Endodermal cell (in vitro differentiated cells): ENCODE data around the gene CAPN2. TPM values are rescaled to one million over a fixed set of nuclear protein-coding genes. Genes with fewer than 3 reads are reported as not detected.

Experiments
- DNase-seq: peaks from one replicate; pipeline ENCODE4 v3.0.0-alpha.2; 2017
- H3K27ac ChIP-seq: 2 replicates; pipeline ENCODE4 v1.5.1; 2013; ENCODE audit warnings: mild to moderate bottlenecking, low read depth, low read length, moderate library complexity
- H3K27me3 ChIP-seq: 2 replicates; pipeline ENCODE4 v1.6.1; 2013; ENCODE audit warnings: mild to moderate bottlenecking, low read length, moderate library complexity; ENCODE audit not compliant: insufficient read depth, control insufficient read depth, poor library complexity, severe bottlenecking
- H3K36me3 ChIP-seq: 2 replicates; pipeline ENCODE4 v1.7.0; 2013; ENCODE audit warnings: mild to moderate bottlenecking, low read length, moderate library complexity; ENCODE audit not compliant: control insufficient read depth, insufficient read depth
- H3K4me1 ChIP-seq: one replicate; pipeline ENCODE4 v1.7.0; 2013; ENCODE audit warnings: low read length; ENCODE audit not compliant: control insufficient read depth, insufficient read depth
- H3K4me3 ChIP-seq: 2 replicates; pipeline ENCODE4 v1.5.1; 2013; ENCODE audit warnings: mild to moderate bottlenecking, low read length, moderate library complexity
- H3K9ac ChIP-seq: 2 replicates; pipeline ENCODE4 v1.6.1; 2013; ENCODE audit warnings: mild to moderate bottlenecking, low read length, moderate library complexity; ENCODE audit not compliant: poor library complexity, severe bottlenecking; ENCODE audit errors: extremely low read depth
- H3K9me3 ChIP-seq: 2 replicates; pipeline ENCODE4 v1.6.1; 2013; ENCODE audit warnings: mild to moderate bottlenecking, low read length, moderate library complexity; ENCODE audit not compliant: control insufficient read depth
- H3K27ac Mint-ChIP-seq: 2 replicates; pipeline ENCODE4 v1.8.0; 2020; ENCODE audit warnings: mixed read lengths
- H3K27me3 Mint-ChIP-seq: 2 replicates; pipeline ENCODE4 v1.8.0; 2021; ENCODE audit warnings: mild to moderate bottlenecking, mixed read lengths; ENCODE audit not compliant: insufficient read depth
- H3K36me3 Mint-ChIP-seq: 2 replicates; pipeline ENCODE4 v1.8.0; 2020; ENCODE audit warnings: low read depth, mixed read lengths
- H3K4me1 Mint-ChIP-seq: 2 replicates; pipeline ENCODE4 v1.8.0; 2020; ENCODE audit warnings: mixed read lengths
- H3K4me3 Mint-ChIP-seq: 2 replicates; pipeline ENCODE4 v1.8.0; 2020; ENCODE audit warnings: mild to moderate bottlenecking, moderate library complexity, mixed read lengths
- H3K9me3 Mint-ChIP-seq: 2 replicates; pipeline ENCODE4 v1.8.0; 2020; ENCODE audit warnings: mild to moderate bottlenecking, mixed read lengths
- WGBS, 2 experiments: methylation state at CpG; one replicate each; pipeline versions ENCODE4 v1.1.5 to v1.1.7; 2013; ENCODE audit warnings: missing lambda C conversion rate in 2 of 2, mixed read lengths in 1 of 2; ENCODE audit not compliant: insufficient coverage in 1 of 2, insufficient read length in 1 of 2; 5-methylcytosine and 5-hydroxymethylcytosine counted together
- total RNA-seq, 2 donors: library from RNA; stranded (reverse); fragmentation: NEBNext Ultra II Directional in 1 of 2; extraction: Animal tissue kit (Norgen Biotek cat#: 25700) in 1 of 2; gene quantifications; 2 replicates in 1 of 2; 3 replicates in 1 of 2; pipeline ENCODE4 v1.2.1, GENCODE V29; 2021
- TF ChIP-seq, protein P1 (sequence below): fragments of 200-600 bp; sonication (generic); conservative IDR thresholded peaks from 2 replicates; pipeline ENCODE4 v1.5.0; 2021; ENCODE audit warnings: antibody characterized with exemption, mild to moderate bottlenecking

CAPN2 gene
- total RNA-seq, 2 donors from 2014 or later = 49.2 to 49.7 TPM

DNA sequence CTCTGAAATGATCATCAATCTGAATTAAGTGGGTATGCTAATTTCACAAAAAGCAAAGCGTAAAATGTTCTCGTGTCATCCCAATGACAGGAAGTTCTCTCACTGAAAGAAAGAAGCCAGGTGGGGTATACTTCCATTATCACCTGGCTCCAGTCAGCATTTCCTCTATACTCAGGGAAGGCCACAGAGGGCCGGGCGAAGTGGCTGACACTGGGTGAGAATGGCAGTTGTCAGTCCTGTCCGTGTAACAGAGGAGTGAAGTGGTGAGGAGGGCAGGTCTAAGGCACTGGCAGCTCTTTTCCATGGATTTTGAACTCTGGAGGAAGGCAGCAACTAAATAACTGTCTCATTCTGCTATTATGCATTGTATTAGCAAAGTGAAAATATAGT lies 60.4 kb downstream of the CAPN2 start:
- Histone ChIP-seq H3K4me1 (peaks cover 4% of the 10 kb centered on the region), H3K9ac (no peak overlapping the region), H3K9me3 (peaks cover 6% of the 10 kb centered on the region), H3K4me3 (no peak overlapping the region), H3K27ac (no peak overlapping the region), H3K27me3 (no peaks in the 10 kb centered on the region), H3K36me3 (peaks cover 74% of the 10 kb centered on the region)
- 83 to 96% methylated on average over 5 of the region's 5 CpGs for WGBS, 2 experiments
- peak; percentile 61 for DNase-seq
- peak overlapping the region; percentile 22 for H3K4me3 Mint-ChIP-seq
- peaks cover 4% of the 10 kb centered on the region for H3K9me3 Mint-ChIP-seq
- no peaks in the 10 kb centered on the region for H3K27me3 Mint-ChIP-seq
- TF ChIP-seq, protein P1, sequence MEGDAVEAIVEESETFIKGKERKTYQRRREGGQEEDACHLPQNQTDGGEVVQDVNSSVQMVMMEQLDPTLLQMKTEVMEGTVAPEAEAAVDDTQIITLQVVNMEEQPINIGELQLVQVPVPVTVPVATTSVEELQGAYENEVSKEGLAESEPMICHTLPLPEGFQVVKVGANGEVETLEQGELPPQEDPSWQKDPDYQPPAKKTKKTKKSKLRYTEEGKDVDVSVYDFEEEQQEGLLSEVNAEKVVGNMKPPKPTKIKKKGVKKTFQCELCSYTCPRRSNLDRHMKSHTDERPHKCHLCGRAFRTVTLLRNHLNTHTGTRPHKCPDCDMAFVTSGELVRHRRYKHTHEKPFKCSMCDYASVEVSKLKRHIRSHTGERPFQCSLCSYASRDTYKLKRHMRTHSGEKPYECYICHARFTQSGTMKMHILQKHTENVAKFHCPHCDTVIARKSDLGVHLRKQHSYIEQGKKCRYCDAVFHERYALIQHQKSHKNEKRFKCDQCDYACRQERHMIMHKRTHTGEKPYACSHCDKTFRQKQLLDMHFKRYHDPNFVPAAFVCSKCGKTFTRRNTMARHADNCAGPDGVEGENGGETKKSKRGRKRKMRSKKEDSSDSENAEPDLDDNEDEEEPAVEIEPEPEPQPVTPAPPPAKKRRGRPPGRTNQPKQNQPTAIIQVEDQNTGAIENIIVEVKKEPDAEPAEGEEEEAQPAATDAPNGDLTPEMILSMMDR = no peak
- peak overlapping the region; percentile 64 for H3K27ac Mint-ChIP-seq
- peaks cover 34% of the 10 kb centered on the region for H3K4me1 Mint-ChIP-seq
- peaks cover 65% of the 10 kb centered on the region for H3K36me3 Mint-ChIP-seq

DNA sequence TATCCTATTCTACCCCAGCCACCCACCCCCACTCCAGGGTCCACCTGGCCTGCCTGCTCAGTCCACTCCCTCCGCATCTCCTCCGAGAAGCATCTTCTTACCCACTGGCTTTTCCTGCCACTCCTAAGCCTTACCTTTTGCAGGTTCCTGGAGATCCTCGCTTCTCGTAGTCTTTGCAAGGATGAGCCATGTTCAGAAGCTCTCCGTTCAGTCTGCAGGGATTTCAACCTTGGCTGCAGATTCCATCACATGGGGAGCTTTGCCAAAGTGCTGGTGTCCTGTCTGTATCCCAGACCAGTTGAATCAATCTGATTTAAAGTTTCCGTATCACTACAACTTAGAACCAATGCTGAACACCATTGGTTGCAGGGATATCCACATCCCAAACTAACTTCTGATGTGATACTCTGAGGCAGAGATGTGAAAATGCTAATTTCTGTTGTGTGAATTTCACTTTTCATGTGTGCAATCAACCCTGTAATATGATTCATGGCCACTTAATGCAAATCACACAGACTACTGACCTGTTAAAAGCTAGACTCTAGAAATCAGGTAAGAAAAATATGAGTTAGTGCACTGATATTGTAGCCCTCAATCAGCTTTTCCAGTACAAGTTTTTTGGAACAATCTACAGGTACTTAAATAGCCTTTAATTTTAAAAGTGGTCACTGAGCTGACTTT lies 61.9 kb downstream of the CAPN2 start:
- Histone ChIP-seq H3K27ac (no peak overlapping the region), H3K4me1 (peaks cover 4% of the 10 kb centered on the region), H3K9me3 (no peaks in the 10 kb centered on the region), H3K36me3 (peaks cover 84% of the 10 kb centered on the region), H3K27me3 (no peaks in the 10 kb centered on the region), H3K9ac (no peak overlapping the region), H3K4me3 (no peak overlapping the region)
- peak; percentile 17 for DNase-seq
- Mint-ChIP-seq H3K36me3 (peaks cover 70% of the 10 kb centered on the region), H3K4me3 (no peak overlapping the region), H3K9me3 (no peaks in the 10 kb centered on the region), H3K27me3 (no peaks in the 10 kb centered on the region), H3K27ac (no peak overlapping the region), H3K4me1 (peaks cover 34% of the 10 kb centered on the region)
- WGBS, 2 experiments = 96 to 98% methylated on average over 5 to 6 of the region's 6 CpGs
- TF ChIP-seq, protein P1 = no peak

DNA sequence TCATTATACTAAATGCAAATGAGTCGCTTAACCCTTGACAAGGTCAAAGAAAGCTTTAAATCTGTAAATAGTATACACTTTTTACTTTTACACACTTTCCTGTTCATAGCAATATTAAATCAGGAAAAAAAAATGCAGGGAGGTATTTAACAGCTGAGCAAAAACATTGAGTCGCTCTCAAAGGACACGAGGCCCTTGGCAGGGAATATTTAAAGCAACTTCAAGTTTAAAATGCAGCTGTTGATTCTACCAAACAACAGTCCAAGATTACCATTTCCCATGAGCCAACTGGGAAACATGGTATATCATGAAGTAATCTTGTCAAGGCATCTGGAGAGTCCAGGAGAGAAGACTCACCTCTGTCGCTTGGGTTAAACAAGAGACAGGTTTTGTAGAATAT lies 62.7 kb downstream of the CAPN2 start:
- Histone ChIP-seq H3K9ac (no peak overlapping the region), H3K36me3 (peaks cover 84% of the 10 kb centered on the region)

More for the DNA sequence above, 62.7 kb downstream of the CAPN2 start:
- Mint-ChIP-seq H3K9me3 (no peaks in the 10 kb centered on the region), H3K27me3 (no peaks in the 10 kb centered on the region), H3K4me1 (peaks cover 34% of the 10 kb centered on the region), H3K36me3 (peaks cover 70% of the 10 kb centered on the region), H3K4me3 (no peak overlapping the region), H3K27ac (no peak overlapping the region)
- Histone ChIP-seq H3K4me1 (peaks cover 4% of the 10 kb centered on the region), H3K27me3 (no peaks in the 10 kb centered on the region), H3K4me3 (no peak overlapping the region), H3K9me3 (no peaks in the 10 kb centered on the region), H3K27ac (no peak overlapping the region)
- TF ChIP-seq, protein P1 = no peak
- no peak for DNase-seq
- WGBS, 2 experiments = 60 to 75% methylated on average over 3 to 4 of the region's 4 CpGs
